ENCODE data around the gene TMEM250. TPM values are rescaled to one million over a fixed set of nuclear protein-coding genes. Genes with fewer than 3 reads are reported as not detected.

Gene TMEM250
- total and polyA plus RNA-seq, 7 experiments from 2014 or later: 16.4 to 61.8 (median 42.2) TPM

- DNase-seq (no peak), ATAC-seq (peak; percentile 69)
- Histone ChIP-seq H3K36me3 (ENCODE audit: control insufficient read depth in 2 of 3, insufficient read depth in 3 of 3, low read length in 3 of 3) (no peaks in the 10 kb centered on the region), H3K4me1 (ENCODE audit: control insufficient read depth in 2 of 2, insufficient read depth in 2 of 2, low read length in 2 of 2) (peaks cover 0 to 3% of the 10 kb centered on the region in 2 donors), H3K27me3 (ENCODE audit: control insufficient read depth in 2 of 2, insufficient read depth in 2 of 2, low read length in 2 of 2) (peaks cover 0 to 3% of the 10 kb centered on the region in 2 donors), H3K4me3 (ENCODE audit: low read length) (no peak overlapping the region), H3K9me3 (ENCODE audit: control insufficient read depth in 2 of 3, low read length in 3 of 3) (no peaks in the 10 kb centered on the region), H3K27ac (ENCODE audit: low read depth, low read length) (no peak overlapping the region)
- peaks cover 14 to 48% (median 35%) of the 10 kb centered on the region in 5 donors for H3K27me3 Mint-ChIP-seq
- peaks cover 0 to 11% (median 6%) of the 10 kb centered on the region in 7 donors for H3K4me1 Mint-ChIP-seq
- CTCF ChIA-PET: no interaction called here
- H3K9me3 Mint-ChIP-seq: no peaks in the 10 kb centered on the region
- peak overlapping the region in 8 of 10 donors; percentile 19 to 82 (median 70) for H3K4me3 Mint-ChIP-seq
- POLR2A ChIA-PET: no interaction called here
- H3K27ac Mint-ChIP-seq: no peak overlapping the region
- no peaks in the 10 kb centered on the region for H3K36me3 Mint-ChIP-seq
- intact Hi-C loops (cut with micrococcal nuclease): loop anchor here in 1 of 2 donors (1.0 kb wide), 1 partner anchor 150 kb away; no protein-coding TSS in a partner anchor
Observed at GRCh38 chr9:136133191-136133958, 14.7 kb upstream of the TMEM250 start.

- no peaks in the 10 kb centered on the region for H3K36me3 Mint-ChIP-seq
- H3K4me3 ChIP-seq (ENCODE audit: low read length): no peak overlapping the region
- H3K9me3 Mint-ChIP-seq: no peaks in the 10 kb centered on the region
- ATAC-seq: no peak
- intact Hi-C loops (cut with micrococcal nuclease): loop anchor here in 1 of 2 donors (1.0 kb wide), 1 partner anchor 151 kb away; no protein-coding TSS in a partner anchor
- H3K4me3 Mint-ChIP-seq: peak overlapping the region in 1 of 10 donors; percentile 61
- no peak overlapping the region for H3K27ac Mint-ChIP-seq
- ChIA-PET POLR2A (no interaction called here), CTCF (no interaction called here)
- peaks cover 0 to 11% (median 6%) of the 10 kb centered on the region in 7 donors for H3K4me1 Mint-ChIP-seq
- peaks cover 15 to 50% (median 35%) of the 10 kb centered on the region in 5 donors for H3K27me3 Mint-ChIP-seq
- H3K27me3 ChIP-seq (ENCODE audit: control insufficient read depth in 2 of 2, insufficient read depth in 2 of 2, low read length in 2 of 2): peaks cover 0 to 3% of the 10 kb centered on the region in 2 donors
- no peaks in the 10 kb centered on the region for H3K9me3 ChIP-seq (ENCODE audit: control insufficient read depth in 2 of 3, low read length in 3 of 3)
- no peak overlapping the region for H3K27ac ChIP-seq (ENCODE audit: low read depth, low read length)
- DNase-seq: no peak
- H3K4me1 ChIP-seq (ENCODE audit: control insufficient read depth in 2 of 2, insufficient read depth in 2 of 2, low read length in 2 of 2): peaks cover 0 to 3% of the 10 kb centered on the region in 2 donors
- H3K36me3 ChIP-seq (ENCODE audit: control insufficient read depth in 2 of 3, insufficient read depth in 3 of 3, low read length in 3 of 3): no peaks in the 10 kb centered on the region
Observed at GRCh38 chr9:136132512-136133050, 13.9 kb upstream of the TMEM250 start.

GRCh38 chr9:136131629-136132511, 13.2 kb upstream of the TMEM250 start:
- intact Hi-C loops (cut with micrococcal nuclease): no loop called here
- ChIA-PET CTCF (no interaction called here), POLR2A (no interaction called here)
- Histone ChIP-seq H3K4me3 (ENCODE audit: low read length) (no peak overlapping the region), H3K27ac (ENCODE audit: low read depth, low read length) (no peak overlapping the region), H3K4me1 (ENCODE audit: control insufficient read depth in 2 of 2, insufficient read depth in 2 of 2, low read length in 2 of 2) (peaks cover 0 to 3% of the 10 kb centered on the region in 2 donors), H3K9me3 (ENCODE audit: control insufficient read depth in 2 of 3, low read length in 3 of 3) (no peaks in the 10 kb centered on the region), H3K36me3 (ENCODE audit: control insufficient read depth in 2 of 3, insufficient read depth in 3 of 3, low read length in 3 of 3) (no peaks in the 10 kb centered on the region), H3K27me3 (ENCODE audit: control insufficient read depth in 2 of 2, insufficient read depth in 2 of 2, low read length in 2 of 2) (peaks cover 0 to 3% of the 10 kb centered on the region in 2 donors)
- peaks cover 0 to 11% (median 6%) of the 10 kb centered on the region in 7 donors for H3K4me1 Mint-ChIP-seq
- no peaks in the 10 kb centered on the region for H3K9me3 Mint-ChIP-seq
- no peak for DNase-seq
- peaks cover 15 to 48% (median 35%) of the 10 kb centered on the region in 5 donors for H3K27me3 Mint-ChIP-seq
- ATAC-seq: no peak
- no peaks in the 10 kb centered on the region for H3K36me3 Mint-ChIP-seq
- peak overlapping the region in 8 of 10 donors; percentile 9 to 67 (median 60) for H3K4me3 Mint-ChIP-seq
- peak overlapping the region in 1 of 9 donors; percentile 57 for H3K27ac Mint-ChIP-seq

GRCh38 chr9:136129176-136129575, 10.5 kb upstream of the TMEM250 start:
- DNase-seq (no peak), ATAC-seq (no peak)
- H3K4me1 Mint-ChIP-seq: peaks cover 0 to 9% (median 4%) of the 10 kb centered on the region in 7 donors
- no peak overlapping the region for H3K4me3 ChIP-seq (ENCODE audit: low read length)
- no peaks in the 10 kb centered on the region for H3K9me3 ChIP-seq (ENCODE audit: control insufficient read depth in 2 of 3, low read length in 3 of 3)
- H3K4me1 ChIP-seq (ENCODE audit: control insufficient read depth in 2 of 2, insufficient read depth in 2 of 2, low read length in 2 of 2): peaks cover 0 to 3% of the 10 kb centered on the region in 2 donors
- H3K36me3 ChIP-seq (ENCODE audit: control insufficient read depth in 2 of 3, insufficient read depth in 3 of 3, low read length in 3 of 3): no peaks in the 10 kb centered on the region
- no peaks in the 10 kb centered on the region for H3K36me3 Mint-ChIP-seq
- H3K4me3 Mint-ChIP-seq: no peak overlapping the region
- H3K27ac ChIP-seq (ENCODE audit: low read depth, low read length): no peak overlapping the region
- intact Hi-C loops (cut with micrococcal nuclease): loop anchor here in 1 of 2 donors (10.0 kb wide), 1 partner anchor 524 kb away; no protein-coding TSS in a partner anchor
- CTCF ChIA-PET: interaction anchor here (1.3 kb wide), 1 partner anchor 265 kb away, joined by 3 read pairs; no protein-coding TSS in a partner anchor
- POLR2A ChIA-PET: interaction anchor here (0.7 kb wide), 1 partner anchor 251 kb away, joined by 3 read pairs; no protein-coding TSS in a partner anchor
- H3K27ac Mint-ChIP-seq: no peak overlapping the region
- H3K9me3 Mint-ChIP-seq: peaks cover 0 to 3% (median 0%) of the 10 kb centered on the region in 11 donors
- peaks cover 0 to 2% of the 10 kb centered on the region in 2 donors for H3K27me3 ChIP-seq (ENCODE audit: control insufficient read depth in 2 of 2, insufficient read depth in 2 of 2, low read length in 2 of 2)
- H3K27me3 Mint-ChIP-seq: peaks cover 13 to 37% (median 20%) of the 10 kb centered on the region in 5 donors

GRCh38 chr9:136128436-136128835, 9.8 kb upstream of the TMEM250 start:
- intact Hi-C loops (cut with micrococcal nuclease): loop anchor here in 1 of 2 donors (10.0 kb wide), 1 partner anchor 524 kb away; no protein-coding TSS in a partner anchor
- peaks cover 0 to 2% (median 0%) of the 10 kb centered on the region in 7 donors for H3K4me1 Mint-ChIP-seq

GRCh38 chr9:136127313-136127712, 8.6 kb upstream of the TMEM250 start:
- Mint-ChIP-seq H3K27me3 (peaks cover 11 to 29% (median 12%) of the 10 kb centered on the region in 5 donors), H3K9me3 (peaks cover 0 to 3% (median 0%) of the 10 kb centered on the region in 11 donors), H3K27ac (no peak overlapping the region), H3K4me3 (no peak overlapping the region), H3K4me1 (peaks cover 0 to 3% (median 0%) of the 10 kb centered on the region in 7 donors), H3K36me3 (no peaks in the 10 kb centered on the region)
- Histone ChIP-seq H3K4me1 (ENCODE audit: control insufficient read depth in 2 of 2, insufficient read depth in 2 of 2, low read length in 2 of 2) (peaks cover 0 to 8% of the 10 kb centered on the region in 2 donors), H3K9me3 (ENCODE audit: control insufficient read depth in 2 of 3, low read length in 3 of 3) (no peaks in the 10 kb centered on the region), H3K27ac (ENCODE audit: low read depth, low read length) (no peak overlapping the region), H3K4me3 (ENCODE audit: low read length) (no peak overlapping the region), H3K36me3 (ENCODE audit: control insufficient read depth in 2 of 3, insufficient read depth in 3 of 3, low read length in 3 of 3) (no peaks in the 10 kb centered on the region), H3K27me3 (ENCODE audit: control insufficient read depth in 2 of 2, insufficient read depth in 2 of 2, low read length in 2 of 2) (no peaks in the 10 kb centered on the region)
- ChIA-PET POLR2A (no interaction called here), CTCF (no interaction called here)
- intact Hi-C loops (cut with micrococcal nuclease): loop anchor here in 1 of 2 donors (10.0 kb wide), 1 partner anchor 523 kb away; no protein-coding TSS in a partner anchor
- ATAC-seq (no peak), DNase-seq (no peak)

More at GRCh38 chr9:136128436-136128835, 9.8 kb upstream of the TMEM250 start:
- ATAC-seq: no peak
- Mint-ChIP-seq H3K4me3 (no peak overlapping the region), H3K36me3 (no peaks in the 10 kb centered on the region), H3K27me3 (peaks cover 11 to 31% (median 13%) of the 10 kb centered on the region in 5 donors), H3K27ac (peak overlapping the region in 1 of 9 donors; percentile 18), H3K9me3 (peaks cover 0 to 3% (median 0%) of the 10 kb centered on the region in 11 donors)
- DNase-seq: no peak
- Histone ChIP-seq H3K36me3 (ENCODE audit: control insufficient read depth in 2 of 3, insufficient read depth in 3 of 3, low read length in 3 of 3) (no peaks in the 10 kb centered on the region), H3K4me3 (ENCODE audit: low read length) (no peak overlapping the region), H3K27ac (ENCODE audit: low read depth, low read length) (no peak overlapping the region), H3K27me3 (ENCODE audit: control insufficient read depth in 2 of 2, insufficient read depth in 2 of 2, low read length in 2 of 2) (no peaks in the 10 kb centered on the region), H3K9me3 (ENCODE audit: control insufficient read depth in 2 of 3, low read length in 3 of 3) (no peaks in the 10 kb centered on the region), H3K4me1 (ENCODE audit: control insufficient read depth in 2 of 2, insufficient read depth in 2 of 2, low read length in 2 of 2) (no peaks in the 10 kb centered on the region)
- CTCF ChIA-PET: interaction anchor here (1.0 to 1.3 kb wide), 2 partner anchors 34 to 264 kb away, joined by 3 read pairs; no protein-coding TSS in a partner anchor
- POLR2A ChIA-PET: no interaction called here

All from naive thymus-derived CD4-positive, alpha-beta T cell (primary cell).